ENCODE results near the gene DLEC1. TPM values are rescaled to one million over a fixed set of nuclear protein-coding genes. Genes with fewer than 3 reads are reported as not detected.

DLEC1 gene
- total and polyA plus RNA-seq, 4 donors, result 0.25 to 0.69 (median 0.42) TPM

- no peaks in the 10 kb centered on the region for H3K4me1 ChIP-seq (ENCODE audit: control insufficient read depth in 1 of 2, insufficient read depth in 2 of 2, low read length in 2 of 2)
- H3K27ac ChIP-seq (ENCODE audit: low read depth in 1 of 2, low read length in 2 of 2), result no peak overlapping the region
- no peaks in the 10 kb centered on the region for H3K9me3 ChIP-seq (ENCODE audit: control insufficient read depth, low read length)
- no peaks in the 10 kb centered on the region for H3K36me3 ChIP-seq (ENCODE audit: control insufficient read depth in 1 of 2, insufficient read depth in 2 of 2, low read length in 1 of 2)
- H3K4me3 ChIP-seq (ENCODE audit: low read length in 2 of 2), result no peak overlapping the region
- H3K27me3 ChIP-seq (ENCODE audit: control insufficient read depth in 1 of 2, insufficient read depth in 2 of 2, low read length in 1 of 2), result no peaks in the 10 kb centered on the region
- DNase-seq (peak in 1 of 2 donors; percentile 43), ATAC-seq (ENCODE audit: low FRiP score) (no peak)
- 73 to 75% methylated on average over 16 of the region's 16 CpGs for WGBS, 2 donors
- intact Hi-C loops (cut with DNase I), result no loop called here
These were observed 72.8 kb downstream of the DLEC1 start for GRCh38 chr3:38111696-38112377.

GRCh38 chr3:38112378-38112761 lies 73.4 kb downstream of the DLEC1 start:
- DNase-seq, result peak in 1 of 2 donors; percentile 62

GRCh38 chr3:38114052-38114874 lies 75.3 kb downstream of the DLEC1 start:
- Histone ChIP-seq H3K9me3 (ENCODE audit: control insufficient read depth, low read length) (no peaks in the 10 kb centered on the region), H3K4me1 (ENCODE audit: control insufficient read depth in 1 of 2, insufficient read depth in 2 of 2, low read length in 2 of 2) (no peaks in the 10 kb centered on the region), H3K36me3 (ENCODE audit: control insufficient read depth in 1 of 2, insufficient read depth in 2 of 2, low read length in 1 of 2) (no peaks in the 10 kb centered on the region), H3K27ac (ENCODE audit: low read depth in 1 of 2, low read length in 2 of 2) (no peak overlapping the region), H3K4me3 (ENCODE audit: low read length in 2 of 2) (no peak overlapping the region), H3K27me3 (ENCODE audit: control insufficient read depth in 1 of 2, insufficient read depth in 2 of 2, low read length in 1 of 2) (no peaks in the 10 kb centered on the region)
- DNase-seq, result peak in 1 of 2 donors; percentile 75
- WGBS, 2 donors, result 82 to 87% methylated on average over 13 of the region's 13 CpGs
- no peak for ATAC-seq (ENCODE audit: low FRiP score)
- intact Hi-C loops (cut with DNase I), result no loop called here

More at GRCh38 chr3:38112378-38112761, 73.4 kb downstream of the DLEC1 start:
- WGBS, 2 donors, result 83 to 84% methylated on average over 7 of the region's 7 CpGs
- Histone ChIP-seq H3K27ac (ENCODE audit: low read depth in 1 of 2, low read length in 2 of 2) (no peak overlapping the region), H3K4me3 (ENCODE audit: low read length in 2 of 2) (no peak overlapping the region), H3K36me3 (ENCODE audit: control insufficient read depth in 1 of 2, insufficient read depth in 2 of 2, low read length in 1 of 2) (no peaks in the 10 kb centered on the region), H3K9me3 (ENCODE audit: control insufficient read depth, low read length) (no peaks in the 10 kb centered on the region), H3K4me1 (ENCODE audit: control insufficient read depth in 1 of 2, insufficient read depth in 2 of 2, low read length in 2 of 2) (no peaks in the 10 kb centered on the region), H3K27me3 (ENCODE audit: control insufficient read depth in 1 of 2, insufficient read depth in 2 of 2, low read length in 1 of 2) (no peaks in the 10 kb centered on the region)
- intact Hi-C loops (cut with DNase I), result no loop called here
- no peak for ATAC-seq (ENCODE audit: low FRiP score)

- no peak overlapping the region for H3K27ac ChIP-seq (ENCODE audit: low read depth in 1 of 2, low read length in 2 of 2)
- peak in 1 of 2 donors; percentile 60 for DNase-seq
- no peaks in the 10 kb centered on the region for H3K4me1 ChIP-seq (ENCODE audit: control insufficient read depth in 1 of 2, insufficient read depth in 2 of 2, low read length in 2 of 2)
- ATAC-seq (ENCODE audit: low FRiP score), result no peak
- WGBS, 2 donors, result 78 to 80% methylated on average over 13 of the region's 13 CpGs
- H3K9me3 ChIP-seq (ENCODE audit: control insufficient read depth, low read length), result no peaks in the 10 kb centered on the region
- no peaks in the 10 kb centered on the region for H3K27me3 ChIP-seq (ENCODE audit: control insufficient read depth in 1 of 2, insufficient read depth in 2 of 2, low read length in 1 of 2)
- intact Hi-C loops (cut with DNase I), result no loop called here
- H3K4me3 ChIP-seq (ENCODE audit: low read length in 2 of 2), result no peak overlapping the region
- no peaks in the 10 kb centered on the region for H3K36me3 ChIP-seq (ENCODE audit: control insufficient read depth in 1 of 2, insufficient read depth in 2 of 2, low read length in 1 of 2)
These were observed 76.1 kb downstream of the DLEC1 start for GRCh38 chr3:38114875-38115644.

GRCh38 chr3:38115645-38116427 lies 76.8 kb downstream of the DLEC1 start:
- DNase-seq, result peak in 1 of 2 donors; percentile 43
- Histone ChIP-seq H3K36me3 (ENCODE audit: control insufficient read depth in 1 of 2, insufficient read depth in 2 of 2, low read length in 1 of 2) (no peaks in the 10 kb centered on the region), H3K9me3 (ENCODE audit: control insufficient read depth, low read length) (no peaks in the 10 kb centered on the region), H3K27ac (ENCODE audit: low read depth in 1 of 2, low read length in 2 of 2) (no peak overlapping the region), H3K4me3 (ENCODE audit: low read length in 2 of 2) (no peak overlapping the region), H3K27me3 (ENCODE audit: control insufficient read depth in 1 of 2, insufficient read depth in 2 of 2, low read length in 1 of 2) (no peaks in the 10 kb centered on the region), H3K4me1 (ENCODE audit: control insufficient read depth in 1 of 2, insufficient read depth in 2 of 2, low read length in 2 of 2) (no peaks in the 10 kb centered on the region)
- intact Hi-C loops (cut with DNase I), result no loop called here
- no peak for ATAC-seq (ENCODE audit: low FRiP score)
- WGBS, 2 donors, result 69 to 72% methylated on average over 9 of the region's 9 CpGs

- DNase-seq (peak in 1 of 2 donors; percentile 63), ATAC-seq (ENCODE audit: low FRiP score) (no peak)
- Histone ChIP-seq H3K9me3 (ENCODE audit: control insufficient read depth, low read length) (no peaks in the 10 kb centered on the region), H3K36me3 (ENCODE audit: control insufficient read depth in 1 of 2, insufficient read depth in 2 of 2, low read length in 1 of 2) (no peaks in the 10 kb centered on the region), H3K27ac (ENCODE audit: low read depth in 1 of 2, low read length in 2 of 2) (no peak overlapping the region), H3K27me3 (ENCODE audit: control insufficient read depth in 1 of 2, insufficient read depth in 2 of 2, low read length in 1 of 2) (no peaks in the 10 kb centered on the region), H3K4me1 (ENCODE audit: control insufficient read depth in 1 of 2, insufficient read depth in 2 of 2, low read length in 2 of 2) (no peaks in the 10 kb centered on the region), H3K4me3 (ENCODE audit: low read length in 2 of 2) (no peak overlapping the region)
- intact Hi-C loops (cut with DNase I), result no loop called here
- 83 to 85% methylated on average over 12 of the region's 12 CpGs for WGBS, 2 donors
These were observed 77.6 kb downstream of the DLEC1 start for GRCh38 chr3:38116471-38117162.

- no peaks in the 10 kb centered on the region for H3K36me3 ChIP-seq (ENCODE audit: control insufficient read depth in 1 of 2, insufficient read depth in 2 of 2, low read length in 1 of 2)
- intact Hi-C loops (cut with DNase I), result no loop called here
- WGBS, 2 donors, result 45 to 46% methylated on average over 10 of the region's 10 CpGs
- no peaks in the 10 kb centered on the region for H3K27me3 ChIP-seq (ENCODE audit: control insufficient read depth in 1 of 2, insufficient read depth in 2 of 2, low read length in 1 of 2)
- ATAC-seq (ENCODE audit: low FRiP score) (no peak), DNase-seq (peak in 1 of 2 donors; percentile 68)
- no peaks in the 10 kb centered on the region for H3K4me1 ChIP-seq (ENCODE audit: control insufficient read depth in 1 of 2, insufficient read depth in 2 of 2, low read length in 2 of 2)
- no peak overlapping the region for H3K27ac ChIP-seq (ENCODE audit: low read depth in 1 of 2, low read length in 2 of 2)
- no peaks in the 10 kb centered on the region for H3K9me3 ChIP-seq (ENCODE audit: control insufficient read depth, low read length)
- H3K4me3 ChIP-seq (ENCODE audit: low read length in 2 of 2), result no peak overlapping the region
These were observed 78.2 kb downstream of the DLEC1 start for GRCh38 chr3:38117163-38117716.

Measured in aorta (tissue), 5 donors.